ENCODE data around the gene GRAMD1B. TPM values are rescaled to one million over a fixed set of nuclear protein-coding genes. Genes with fewer than 3 reads are reported as not detected.

Gene GRAMD1B
- total RNA-seq, 6 experiments from 2014 or later: 1.0 to 2.0 (median 1.5) TPM

- H3K4me1 ChIP-seq: no peaks in the 10 kb centered on the region
- H3K4me3 ChIP-seq: no peak overlapping the region
- H3K36me3 ChIP-seq: no peaks in the 10 kb centered on the region
- no peak overlapping the region for H3K27ac ChIP-seq
- WGBS (ENCODE audit: insufficient coverage, low coverage, low lambda C conversion rate, missing lambda C conversion rate): 61% methylated on average over 2 of the region's 2 CpGs
- intact Hi-C loops (cut with DNase I): no loop called here
- TF ChIP-seq CTCF (IDR thresholded peaks at IDR 0.05) (no peak), POLR2A (IDR thresholded peaks at IDR 0.05) (no peak)
- no peaks in the 10 kb centered on the region for H3K27me3 ChIP-seq
- DNase-seq (no peak), ATAC-seq (no peak)
- no peaks in the 10 kb centered on the region for H3K9me3 ChIP-seq
Measured at GRCh38 chr11:123546515-123546914, 116.4 kb downstream of the GRAMD1B start.

GRCh38 chr11:123547180-123547579 is 117.1 kb downstream of the GRAMD1B start:
- no peaks in the 10 kb centered on the region for H3K9me3 ChIP-seq
- H3K4me3 ChIP-seq: no peak overlapping the region
- no peaks in the 10 kb centered on the region for H3K27me3 ChIP-seq
- peak in 2 of 4 donors; percentile 45 to 52 for ATAC-seq
- H3K4me1 ChIP-seq: no peaks in the 10 kb centered on the region
- DNase-seq: no peak
- TF ChIP-seq POLR2A (IDR thresholded peaks at IDR 0.05): no peak
- TF ChIP-seq CTCF (IDR thresholded peaks at IDR 0.05): no peak
- intact Hi-C loops (cut with DNase I): no loop called here
- no peak overlapping the region for H3K27ac ChIP-seq
- H3K36me3 ChIP-seq: no peaks in the 10 kb centered on the region

GRCh38 chr11:123548774-123549173 is 118.7 kb downstream of the GRAMD1B start:
- DNase-seq (no peak), ATAC-seq (no peak)
- no peaks in the 10 kb centered on the region for H3K4me1 ChIP-seq
- H3K27me3 ChIP-seq: no peaks in the 10 kb centered on the region
- H3K27ac ChIP-seq: no peak overlapping the region
- no peaks in the 10 kb centered on the region for H3K36me3 ChIP-seq
- H3K9me3 ChIP-seq: no peaks in the 10 kb centered on the region
- no peak overlapping the region for H3K4me3 ChIP-seq
- WGBS (ENCODE audit: insufficient coverage, low coverage, low lambda C conversion rate, missing lambda C conversion rate): 69% methylated on average over 2 of the region's 4 CpGs
- intact Hi-C loops (cut with DNase I): no loop called here
- no peak for TF ChIP-seq POLR2A (IDR thresholded peaks at IDR 0.05)
- no peak for TF ChIP-seq CTCF (IDR thresholded peaks at IDR 0.05)

- intact Hi-C loops (cut with DNase I): no loop called here
- DNase-seq (no peak), ATAC-seq (no peak)
- no peak overlapping the region for H3K27ac ChIP-seq
- H3K9me3 ChIP-seq: no peaks in the 10 kb centered on the region
- WGBS (ENCODE audit: insufficient coverage, low coverage, low lambda C conversion rate, missing lambda C conversion rate): 50% methylated on average over 8 of the region's 16 CpGs
- H3K27me3 ChIP-seq: no peaks in the 10 kb centered on the region
- H3K4me1 ChIP-seq: no peaks in the 10 kb centered on the region
- TF ChIP-seq CTCF (IDR thresholded peaks at IDR 0.05) (no peak), POLR2A (IDR thresholded peaks at IDR 0.05) (no peak)
- H3K36me3 ChIP-seq: no peaks in the 10 kb centered on the region
- H3K4me3 ChIP-seq: no peak overlapping the region
Measured at GRCh38 chr11:123549926-123550917, 120.2 kb downstream of the GRAMD1B start.
